NCI-H2107 (cell line): ENCODE results near the gene RPS3A.
"Not testable (repeated sequence)": the region's sequence is repeated elsewhere in the genome, so short reads cannot be mapped to it uniquely, and the experiment has no call there.

Source experiments
- DNase-seq: peaks from one replicate; lab custom pipeline; 2025; lab: John Stamatoyannopoulos, UW

RPS3A gene

GRCh38 chr4:151099229-151099975, at the start of gene RPS3A:
TSS of gene RPS3A (plus strand) at chr4:151099628. CDS start at chr4:151099653, 25 bp downstream.
- DNase-seq, result peak; percentile 92

GRCh38 chr4:151052785-151053184, 46.6 kb upstream of the RPS3A start:
- DNase-seq, result no peak

GRCh38 chr4:151055539-151055938, 43.9 kb upstream of the RPS3A start:
- no peak for DNase-seq

GRCh38 chr4:151063143-151063542, 36.3 kb upstream of the RPS3A start:
- DNase-seq, result not testable (repeated sequence)

- DNase-seq, result no peak
These were observed 32.0 kb upstream of the RPS3A start for GRCh38 chr4:151067316-151067970.

- no peak for DNase-seq
These were observed 25.0 kb upstream of the RPS3A start for GRCh38 chr4:151074416-151074916.

DNA sequence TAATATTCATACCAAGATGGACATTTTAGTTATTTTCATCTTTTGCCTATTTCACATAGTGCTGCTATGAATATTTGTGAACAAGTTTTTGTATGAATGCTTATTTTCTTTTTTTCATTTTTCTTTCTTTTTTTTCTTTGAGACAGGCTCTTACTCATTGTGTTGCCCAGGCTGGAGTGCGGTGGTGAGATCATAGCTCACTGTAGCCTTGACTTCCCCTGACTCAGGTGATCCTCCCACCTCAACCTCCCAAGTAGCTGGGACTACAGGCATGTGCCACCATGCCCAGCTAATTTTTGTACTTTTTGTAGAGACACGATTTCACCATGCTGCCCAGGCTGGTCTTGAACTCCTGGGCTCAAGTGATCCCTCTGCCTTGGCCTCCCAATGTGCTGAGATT, 21.4 kb upstream of the RPS3A start:
- DNase-seq, result not testable (repeated sequence)

DNA sequence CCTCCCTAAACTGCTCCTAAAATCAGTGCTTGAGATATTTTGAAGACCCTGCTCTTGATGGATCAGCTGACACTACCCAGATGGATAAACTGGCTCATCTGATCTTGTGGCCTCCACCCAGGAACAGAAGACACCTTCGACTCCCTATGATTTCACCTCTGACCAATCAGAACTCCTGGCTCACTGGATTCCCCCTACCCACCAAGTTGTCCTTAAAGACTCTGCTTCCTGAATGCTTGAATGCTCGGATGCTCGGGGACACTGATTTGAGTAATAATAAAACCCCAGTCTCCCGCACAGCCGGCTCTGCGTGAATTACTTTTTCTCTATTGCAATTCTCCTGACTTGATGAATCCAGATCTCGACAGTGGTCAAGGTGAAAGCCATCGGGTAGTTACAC, 12.0 kb upstream of the RPS3A start:
- no peak for DNase-seq

DNA sequence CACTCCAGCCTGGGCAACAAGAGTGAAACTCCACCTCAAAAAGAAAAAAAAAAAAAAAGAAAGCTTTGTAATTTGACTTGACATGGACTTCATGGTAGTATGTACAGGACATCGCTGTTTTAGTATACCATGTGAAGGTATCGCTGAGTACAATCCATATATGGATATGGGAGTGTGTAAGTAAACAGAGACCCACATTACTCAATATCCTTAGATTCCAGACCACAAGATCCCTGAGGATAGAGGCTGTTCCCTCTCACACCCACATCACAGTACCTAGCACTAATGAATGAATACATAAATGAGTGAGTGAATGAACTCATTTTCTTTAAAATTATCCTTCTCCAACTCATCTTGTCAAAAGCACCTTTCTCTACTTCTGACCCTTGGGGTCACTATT, 8.4 kb upstream of the RPS3A start:
- no peak for DNase-seq

DNA sequence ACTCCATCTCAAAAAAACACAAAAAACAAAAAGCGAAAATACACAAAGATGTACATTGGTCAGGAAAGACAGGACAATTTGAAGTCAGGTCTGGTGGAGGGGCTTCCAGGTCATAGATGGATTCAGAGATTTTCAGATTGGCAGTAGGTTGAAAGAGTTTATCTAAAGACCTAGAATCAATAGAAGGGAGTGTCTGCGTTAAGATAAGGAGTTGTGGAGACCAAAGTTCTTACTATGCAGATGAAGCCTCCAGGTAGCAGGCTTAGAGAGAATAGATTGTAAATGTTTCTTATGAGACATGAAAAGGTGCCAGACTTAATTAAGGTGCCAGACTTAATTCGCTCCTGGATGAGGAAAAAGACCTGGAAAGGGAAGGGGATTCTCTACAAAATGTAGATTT, 6.9 kb upstream of the RPS3A start:
- DNase-seq, result no peak

DNA sequence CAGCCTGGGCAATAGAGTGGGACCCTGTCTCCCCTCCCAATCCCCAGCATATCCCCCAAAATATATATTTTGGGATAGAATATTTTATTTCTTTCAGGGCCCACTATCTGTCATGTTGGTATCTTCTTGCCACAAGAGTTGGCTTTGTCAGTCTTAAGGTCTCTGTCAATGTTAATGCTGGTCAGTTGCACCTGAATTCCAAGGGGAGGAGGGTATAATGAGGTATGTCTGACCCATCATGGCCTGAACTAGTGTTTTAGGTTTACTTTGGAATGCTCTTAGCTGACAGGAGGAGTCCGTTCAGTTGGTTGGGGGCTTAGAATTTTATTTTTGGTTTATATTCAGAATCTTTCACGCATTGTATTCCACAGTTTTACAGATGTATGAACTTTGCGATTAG, 6.2 kb upstream of the RPS3A start:
- no peak for DNase-seq

- no peak for DNase-seq
These were observed 5.1 kb upstream of the RPS3A start for GRCh38 chr4:151094290-151094751.

- DNase-seq, result no peak
These were observed 4.3 kb upstream of the RPS3A start for GRCh38 chr4:151095142-151095541.

DNA sequence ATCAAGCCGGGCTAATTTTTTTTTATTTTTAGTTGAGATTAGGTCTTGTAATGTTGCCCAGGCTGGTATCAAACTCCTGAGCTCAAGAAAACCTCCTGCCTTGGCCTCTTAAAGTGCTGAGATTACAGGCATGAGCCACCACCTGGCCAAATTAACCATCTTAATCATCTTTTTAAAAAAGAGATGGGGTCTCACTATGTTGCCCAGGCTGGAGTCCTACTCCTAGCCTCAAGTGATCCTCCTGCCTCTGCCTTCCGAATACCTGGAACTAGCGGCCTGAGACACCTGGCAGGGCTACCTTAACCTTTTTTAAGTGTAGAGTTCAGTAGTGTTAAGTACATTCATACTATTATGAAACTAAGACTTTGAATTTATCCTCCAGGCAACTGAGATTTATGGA, 1.7 kb upstream of the RPS3A start:
- no peak for DNase-seq

DNA sequence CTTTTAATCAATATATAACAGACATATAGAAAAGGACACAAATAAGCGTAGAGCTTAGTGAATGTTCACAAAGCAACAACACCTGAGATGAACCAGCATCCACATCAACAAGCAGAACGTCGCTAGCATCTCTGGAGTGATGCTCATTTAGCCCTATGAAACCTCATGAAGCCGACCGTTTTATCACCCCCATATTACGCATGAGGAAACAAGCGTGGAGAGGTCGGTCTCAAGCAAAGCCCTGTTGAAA, 524 bp upstream of the RPS3A start:
- no peak for DNase-seq

DNA sequence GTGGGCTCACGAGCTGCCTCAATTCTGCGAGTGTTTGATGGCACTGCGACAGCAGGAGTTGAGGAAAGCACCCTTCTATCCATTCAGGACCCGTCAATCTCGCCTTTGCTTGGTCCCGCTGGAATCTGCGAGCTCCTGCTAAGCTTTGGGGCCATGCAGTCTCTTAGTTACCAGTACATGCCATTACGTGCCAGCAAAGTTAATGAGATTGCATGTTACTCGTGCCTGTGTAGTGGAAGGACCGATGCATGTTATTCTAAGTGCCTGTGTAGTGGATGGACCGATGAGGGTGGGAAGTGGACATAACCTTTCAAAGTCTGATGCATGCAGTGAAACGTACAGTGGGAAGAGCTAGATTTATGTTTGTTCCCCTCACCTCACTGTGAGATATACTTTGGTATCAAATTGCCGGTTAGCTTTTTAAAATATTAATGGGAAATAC, 569 bp downstream of the RPS3A start:
- no peak for DNase-seq

GRCh38 chr4:151100531-151100930, 1.1 kb downstream of the RPS3A start:
- DNase-seq, result no peak

GRCh38 chr4:151103758-151104157, 4.3 kb downstream of the RPS3A start:
- DNase-seq, result no peak

DNA sequence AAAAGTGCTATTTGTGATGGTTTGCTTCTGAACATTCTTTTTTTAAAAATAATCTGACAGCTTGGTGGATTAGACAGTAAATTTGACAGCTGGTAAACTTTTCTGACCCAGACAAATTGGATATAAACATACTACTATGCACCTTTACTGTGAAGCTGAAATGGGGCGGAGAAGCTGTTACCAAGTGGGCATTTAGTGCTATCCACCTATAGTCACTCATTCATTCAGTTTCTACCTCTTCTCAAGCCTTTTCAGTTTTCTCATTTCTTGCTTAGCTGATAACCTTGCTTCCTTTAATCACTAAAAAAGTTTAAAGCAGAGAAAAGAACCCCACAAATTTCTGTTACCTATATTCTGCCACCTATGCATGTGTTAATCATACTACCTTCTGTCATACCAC, 5.2 kb downstream of the RPS3A start:
- no peak for DNase-seq

DNA sequence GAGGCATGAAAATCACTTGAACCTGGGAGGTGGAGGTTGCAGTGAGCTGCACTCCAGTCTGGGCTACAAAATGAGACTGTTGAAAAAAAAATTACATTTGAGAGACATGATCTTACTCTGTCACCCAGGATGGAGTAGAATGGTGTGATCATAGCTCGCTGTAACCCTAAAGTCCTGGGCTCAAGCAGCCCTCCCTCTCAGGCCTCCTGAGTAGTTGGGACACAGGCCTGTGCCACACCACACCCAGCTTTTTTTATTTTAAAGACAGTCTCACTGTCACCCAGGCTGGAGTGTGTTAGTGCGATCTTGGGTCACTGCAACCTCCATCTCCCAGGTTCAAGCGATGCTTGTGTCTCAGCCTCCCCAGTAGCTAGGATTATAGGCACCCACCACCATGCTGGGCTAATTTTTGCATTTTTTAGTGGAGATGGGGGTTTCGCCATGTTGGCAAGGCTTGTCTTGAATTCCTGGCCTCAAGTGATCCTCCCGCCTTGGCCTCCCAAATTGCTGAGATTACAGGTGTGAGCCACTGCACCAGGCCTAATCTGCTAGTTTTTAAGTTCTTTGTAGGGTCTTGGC, 6.1 kb downstream of the RPS3A start:
- no peak for DNase-seq

DNA sequence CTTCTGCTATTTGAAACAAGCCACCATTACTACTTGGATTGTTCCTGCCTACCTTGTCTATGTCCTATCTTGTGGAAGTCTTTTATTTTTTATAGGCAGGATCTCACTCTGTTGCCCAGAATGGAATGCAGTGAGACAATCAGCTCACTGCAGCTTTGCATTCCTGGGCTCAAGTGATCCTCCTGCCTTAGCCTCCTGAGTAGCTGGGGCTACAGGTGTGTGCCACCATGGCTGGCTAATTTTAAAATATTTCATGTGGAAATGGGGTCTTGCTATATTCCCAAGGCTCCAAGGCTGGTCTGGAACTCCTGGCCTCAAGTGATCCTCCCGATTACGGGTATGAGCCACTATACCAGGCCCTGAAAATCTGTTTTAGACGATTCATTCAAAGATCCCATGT, 7.6 kb downstream of the RPS3A start:
- no peak for DNase-seq

DNA sequence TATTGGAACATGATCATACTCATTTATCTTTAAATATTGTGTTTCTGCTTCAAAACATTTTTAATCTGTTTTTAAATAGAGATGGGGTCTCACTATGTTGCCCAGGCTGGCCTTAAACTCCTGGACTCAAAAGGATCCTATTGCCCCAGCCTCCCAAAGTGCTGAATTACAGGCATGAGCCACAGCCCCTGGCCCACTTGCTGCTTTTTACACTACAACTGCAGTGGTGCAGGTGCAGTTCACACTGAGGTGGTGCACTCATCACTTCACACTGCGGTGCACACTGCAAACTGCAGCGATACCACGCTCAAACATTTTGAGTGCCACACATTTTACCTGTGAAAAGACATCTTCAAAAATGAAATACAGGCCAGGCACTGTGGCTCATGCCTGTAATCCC, 10.8 kb downstream of the RPS3A start:
- no peak for DNase-seq

DNA sequence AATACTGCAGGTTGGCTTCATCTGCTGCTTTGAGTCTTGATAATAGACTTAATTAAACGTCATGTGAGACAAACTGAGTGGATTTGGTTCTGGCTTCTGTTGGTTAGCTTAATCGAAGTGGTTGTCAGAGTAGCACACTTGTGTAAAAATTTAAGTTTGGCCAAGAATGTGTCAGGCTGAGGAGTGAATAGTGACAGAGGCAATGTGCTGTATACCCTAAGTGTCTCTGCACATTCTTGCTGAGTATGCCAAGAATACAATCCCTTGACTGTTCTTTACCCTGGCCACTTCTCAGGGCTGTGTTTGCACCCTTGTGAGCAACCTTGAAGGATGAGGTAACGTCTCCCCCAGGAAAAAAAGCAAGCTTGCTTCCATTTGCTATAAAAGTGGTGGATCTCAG, 14.9 kb downstream of the RPS3A start:
- DNase-seq, result no peak
